Kidney glomerular epithelial cell (primary cell): ENCODE results near the gene GALNT6.
"Not testable (repeated sequence)": the region's sequence is repeated elsewhere in the genome, so short reads cannot be mapped to it uniquely, and the experiment has no call there.

Experiments
- DNase-seq: peaks from one replicate; lab custom pipeline; 2025; lab: John Stamatoyannopoulos, UW

Gene GALNT6

DNA sequence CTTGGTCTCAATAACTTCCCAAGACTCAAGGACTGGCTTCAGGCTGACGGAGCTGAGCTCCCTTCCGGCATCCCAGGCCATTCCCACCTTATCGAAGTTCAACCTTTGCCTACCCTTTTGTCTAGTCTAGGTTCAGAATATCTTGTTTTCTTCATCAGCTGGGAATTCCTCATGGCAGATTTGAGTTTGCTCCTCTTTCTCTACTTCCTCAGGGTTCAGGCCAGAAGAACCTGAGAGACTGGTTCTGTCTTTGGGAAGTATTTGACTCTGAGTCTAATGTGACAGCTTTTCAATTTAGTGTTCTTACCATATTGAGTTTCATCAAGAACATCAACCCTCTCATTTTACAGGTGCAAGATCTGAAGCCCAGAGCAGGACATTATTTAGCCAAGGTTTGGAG lies 69.3 kb downstream of the GALNT6 start:
- no peak for DNase-seq

DNA sequence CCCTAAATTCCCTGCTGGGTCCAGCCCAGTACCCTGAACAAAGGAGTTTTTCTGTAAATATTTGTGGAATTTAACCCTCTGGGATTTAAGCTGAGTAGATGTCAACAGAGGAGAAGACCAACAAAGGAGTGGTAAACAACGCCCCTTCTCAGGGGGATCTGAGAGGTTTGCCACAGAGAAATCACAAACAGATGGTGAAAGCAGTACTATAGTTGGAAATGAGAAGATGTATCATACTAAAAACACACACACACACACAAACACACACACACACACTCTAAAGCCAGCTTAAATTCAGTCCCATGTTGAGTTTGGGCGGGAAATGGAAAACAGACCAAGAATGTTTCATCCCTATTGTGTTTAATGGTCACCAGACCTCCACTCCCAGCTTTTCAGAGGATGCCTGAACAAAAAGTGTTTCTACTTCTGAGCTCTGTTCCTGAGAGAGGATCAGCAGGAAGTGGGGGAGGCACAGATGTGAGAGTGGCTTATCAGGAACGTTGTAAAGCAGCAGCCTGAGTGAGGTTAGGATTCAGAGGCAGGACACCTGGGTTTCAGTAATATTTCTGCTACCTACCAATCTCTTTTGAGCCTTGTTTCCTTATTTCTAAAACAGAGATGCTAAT lies 70.4 kb downstream of the GALNT6 start:
- DNase-seq: no peak

DNA sequence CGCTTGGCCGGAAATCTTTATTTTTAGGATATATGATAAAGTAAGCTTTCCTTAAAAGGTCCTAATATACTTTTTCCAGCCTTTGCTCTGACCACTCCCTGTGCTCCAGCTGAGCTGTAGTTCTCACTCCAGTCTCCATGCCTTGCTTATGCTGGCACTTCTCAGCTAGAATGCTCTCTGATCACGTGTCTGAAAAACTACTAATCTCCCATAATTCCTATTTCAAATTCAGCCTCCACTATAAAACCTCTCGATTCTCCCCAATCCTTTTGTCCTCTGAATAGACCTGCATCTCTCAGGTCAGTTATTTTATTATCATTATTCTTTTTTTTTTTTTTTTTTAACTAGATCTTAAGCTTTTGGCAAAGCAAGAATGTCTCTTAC lies 70.9 kb downstream of the GALNT6 start:
- DNase-seq: no peak

DNA sequence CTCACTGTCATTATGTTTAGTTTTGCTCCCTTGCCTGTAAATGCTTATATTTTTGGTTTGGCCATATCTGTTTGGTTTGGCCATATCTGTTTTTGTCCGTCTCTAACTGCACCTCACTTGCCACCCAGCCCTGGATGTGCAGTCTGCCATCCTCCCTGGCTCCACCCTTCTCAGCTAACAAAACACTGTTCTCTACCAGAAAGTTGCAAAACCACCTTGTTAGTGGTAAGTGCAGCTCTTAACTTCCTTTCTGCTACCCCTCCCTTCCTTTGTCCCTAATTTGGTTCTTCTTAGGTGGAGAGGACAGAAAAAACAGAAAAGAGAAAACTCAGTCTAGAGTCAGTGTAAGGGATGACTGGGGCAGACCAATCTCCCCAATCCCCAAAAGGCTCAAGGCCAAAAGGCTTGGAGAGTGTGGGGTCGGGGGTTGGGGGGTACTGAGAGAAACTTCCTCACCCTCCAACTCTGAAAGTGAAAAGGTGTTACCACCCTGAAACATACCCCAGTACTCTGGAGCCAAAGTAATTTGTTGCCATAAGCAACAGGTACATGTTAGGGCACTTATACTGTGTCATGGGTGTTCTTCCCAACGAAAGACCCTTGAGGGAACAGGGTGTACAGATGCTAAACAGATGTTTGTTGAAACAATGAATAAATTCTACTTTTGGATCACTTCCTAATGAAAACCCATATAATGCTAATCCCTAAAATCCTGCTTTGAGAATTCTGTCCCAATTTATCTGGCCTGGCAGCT lies 72.2 kb downstream of the GALNT6 start:
- DNase-seq: no peak

DNA sequence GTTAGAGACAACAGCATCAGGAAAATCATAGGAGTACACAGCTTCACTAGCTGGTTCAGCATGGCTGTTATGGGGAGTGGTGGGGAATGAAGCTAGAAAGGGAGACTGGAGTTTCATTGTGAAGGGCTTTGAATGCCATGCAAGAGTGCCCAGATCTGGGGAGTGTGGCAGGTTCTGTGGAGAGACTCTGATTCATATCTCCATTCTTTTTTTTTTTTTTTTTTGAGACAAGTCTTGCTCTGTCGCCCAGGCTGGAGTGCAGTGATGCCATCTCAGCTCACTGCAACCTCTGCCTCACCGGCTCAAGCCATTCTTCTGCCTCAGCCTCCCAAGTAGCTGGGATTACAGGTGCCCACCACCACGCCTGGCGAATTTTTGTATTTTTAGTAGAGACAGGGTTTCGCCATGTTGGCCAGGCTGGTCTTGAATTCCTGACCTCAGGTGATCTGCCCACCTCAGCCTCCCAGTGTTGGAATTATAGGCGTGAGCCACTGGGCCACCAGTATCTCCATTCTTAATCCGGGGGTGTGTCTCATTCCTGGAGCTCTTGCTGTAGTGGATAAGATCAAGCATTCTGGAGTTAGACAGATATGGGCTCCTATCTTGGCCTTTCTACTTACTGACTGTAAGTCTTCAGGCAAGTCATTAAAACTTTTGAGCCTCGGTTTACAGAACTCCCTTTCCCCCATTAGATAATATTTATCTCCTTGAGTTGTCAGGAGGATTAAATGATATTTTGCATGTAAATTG lies 73.0 kb downstream of the GALNT6 start:
- not testable (repeated sequence) for DNase-seq

DNA sequence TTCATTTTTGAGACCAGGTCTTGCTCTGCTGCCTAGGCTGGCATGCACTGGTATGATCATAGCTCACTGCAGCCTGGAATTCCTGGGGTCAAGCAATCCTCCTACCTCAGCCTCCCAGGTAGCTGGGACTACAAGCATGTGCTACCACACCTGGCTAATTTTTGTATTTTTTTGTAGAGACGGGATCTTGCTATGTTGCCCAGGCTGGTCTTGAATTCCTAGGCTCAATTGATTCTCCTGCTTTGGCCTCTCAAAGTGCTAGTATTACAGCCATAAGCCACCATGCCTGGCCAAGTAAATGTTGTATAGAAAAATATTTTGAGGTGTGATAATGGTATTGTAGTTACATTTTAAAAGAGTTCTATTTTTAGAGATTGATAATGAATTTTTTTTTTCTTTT lies 79.8 kb downstream of the GALNT6 start:
- DNase-seq: no peak

DNA sequence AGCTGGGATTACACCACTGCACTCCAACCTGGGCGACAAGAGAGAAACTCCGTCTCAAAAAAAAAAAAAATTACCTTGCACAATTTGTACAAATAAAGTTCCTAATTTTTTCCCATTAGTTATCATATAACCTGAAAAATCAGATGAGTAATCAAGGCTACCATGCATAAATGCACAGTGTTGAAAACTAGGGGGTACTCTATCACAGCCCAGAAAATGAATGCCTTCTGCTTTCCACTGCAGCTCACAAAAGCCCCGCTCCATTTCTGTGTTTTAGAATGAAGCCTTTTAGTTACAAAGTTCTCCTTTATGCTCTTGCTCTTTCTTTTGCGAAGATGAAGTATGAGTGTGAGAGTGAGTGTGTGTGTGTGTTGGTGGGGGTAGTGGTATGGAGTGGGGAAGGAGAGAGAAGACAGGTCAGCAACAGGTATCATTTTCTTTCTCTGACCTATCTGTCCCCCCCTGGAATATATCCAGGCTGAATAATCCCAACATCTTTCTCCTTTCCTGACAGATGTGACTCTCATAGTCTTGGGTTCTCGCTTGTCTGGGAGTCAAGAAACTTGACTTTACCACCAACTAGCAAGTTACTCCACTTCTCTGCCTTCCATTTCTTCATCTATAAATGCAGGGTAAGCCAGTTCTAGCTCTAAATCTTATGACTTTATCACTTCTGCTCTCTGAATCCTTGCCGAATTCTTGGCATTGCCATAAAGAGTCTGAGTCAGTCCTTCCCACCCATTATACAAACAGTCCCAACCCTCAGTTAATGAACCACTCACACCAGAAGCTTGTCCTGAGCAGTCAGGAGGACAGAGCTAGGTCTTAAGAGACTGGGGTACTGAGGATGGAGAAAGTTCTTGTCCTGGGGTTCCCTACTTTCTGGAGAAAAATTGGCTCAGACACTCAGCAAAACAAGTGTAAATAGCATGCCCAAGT lies 83.3 kb downstream of the GALNT6 start:
- DNase-seq: peak; percentile 79

DNA sequence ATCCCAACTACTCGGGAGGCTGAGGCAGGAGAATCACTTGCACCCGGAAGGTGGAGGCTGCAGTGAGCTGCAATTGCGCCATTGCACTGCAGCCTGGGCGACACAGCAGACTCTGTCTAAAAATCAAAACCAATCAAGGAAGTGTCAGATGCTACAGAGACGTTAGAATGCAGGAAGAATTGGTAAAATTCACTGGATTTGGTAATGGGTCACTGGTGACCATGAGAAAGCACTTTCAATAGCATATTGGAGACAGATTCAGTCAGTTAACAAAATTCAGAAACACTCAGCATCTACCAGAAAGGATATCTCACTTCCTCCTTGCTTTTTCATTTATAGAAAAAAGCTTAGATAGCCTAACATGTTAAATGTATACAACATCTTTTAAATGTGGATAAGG lies 84.7 kb downstream of the GALNT6 start:
- no peak for DNase-seq
